Panc1 (cell line): ENCODE data around the gene SHOC2. TPM values are rescaled to one million over a fixed set of nuclear protein-coding genes. Genes with fewer than 3 reads are reported as not detected.

ENCODE experiments used
- ATAC-seq: fragments of 200-7000 bp; cut with Tn5 transposase; 2 replicates; pipeline ENCODE4 v1.9.1; 2020; ENCODE audit warnings: mild to moderate bottlenecking, moderate library complexity
- BruUV-seq: library from RNA; stranded (reverse); fragments of 400-500 nt; replicated peaks from 2 replicates; lab custom pipeline; 2021; lab: Mats Ljungman, UMichigan
- CTCF ChIA-PET: fragments of 300-600 bp; sonication (Branson Sonifier 250); formaldehyde crosslinking; loops from one replicate; lab custom pipeline; 2022; ENCODE audit warnings: antibody characterized with exemption; lab: Charles Lee
- POLR2A ChIA-PET: fragments of 300-600 bp; sonication (Branson Sonifier 250); formaldehyde crosslinking; loops from one replicate; lab custom pipeline; 2022; ENCODE audit warnings: antibody characterized with exemption; lab: Charles Lee
- DNase-seq: peaks from one replicate; pipeline ENCODE4 v3.0.0-alpha.2; 2010; ENCODE audit warnings: low read depth, low spot score
- H3K27ac ChIP-seq: 2 replicates; pipeline ENCODE4 v1.5.1; 2011; ENCODE audit warnings: mild to moderate bottlenecking, low read length, inconsistent platforms
- H3K27me3 ChIP-seq: fragments of 200-500 bp; sonication (Bioruptor generic); 2 replicates; pipeline ENCODE4 v1.6.0; 2014; ENCODE audit warnings: low read length, inconsistent platforms; ENCODE audit not compliant: control insufficient read depth, insufficient read depth
- H3K36me3 ChIP-seq: fragments of 200-500 bp; sonication (Bioruptor generic); 2 replicates; pipeline ENCODE4 v1.5.1; 2014; ENCODE audit warnings: inconsistent platforms, mild to moderate bottlenecking, low read length, moderate library complexity; ENCODE audit not compliant: control insufficient read depth, insufficient read depth
- H3K4me1 ChIP-seq: 2 replicates; pipeline ENCODE4 v1.5.1; 2011; ENCODE audit warnings: inconsistent platforms, mild to moderate bottlenecking, low read length, moderate library complexity; ENCODE audit not compliant: control insufficient read depth, insufficient read depth
- H3K4me3 ChIP-seq, 2 experiments: 2 replicates each; pipeline ENCODE4 v1.5.1; 2011 to 2012; ENCODE audit warnings: low read depth in 2 of 2, low read length in 2 of 2, mild to moderate bottlenecking in 2 of 2, inconsistent platforms in 1 of 2, moderate library complexity in 1 of 2
- H3K9me3 ChIP-seq: fragments of 200-500 bp; sonication (Bioruptor generic); 2 replicates; pipeline ENCODE4 v1.5.1; 2014; ENCODE audit warnings: low read depth, mild to moderate bottlenecking, inconsistent platforms, low read length, moderate library complexity; ENCODE audit not compliant: control insufficient read depth, insufficient read depth
- POLR2AphosphoS5 ChIP-seq: IDR thresholded peaks from 2 replicates; pipeline ENCODE4 v1.6.1; 2012; ENCODE audit warnings: mild to moderate bottlenecking, low read depth, low read length, moderate library complexity
- SIN3A ChIP-seq: IDR thresholded peaks from 2 replicates; pipeline ENCODE4 v1.6.1; 2012; ENCODE audit warnings: low read depth, mild to moderate bottlenecking, low read length, moderate library complexity, borderline replicate concordance; ENCODE audit not compliant: insufficient read depth
- TCF7L2 ChIP-seq: IDR thresholded peaks from 2 replicates; pipeline ENCODE4 v1.6.1; 2011; ENCODE audit warnings: mild to moderate bottlenecking, low read depth, low read length, inconsistent platforms
- in situ Hi-C: cut with HindIII; loops from 2 replicates; pipeline ENCODE4 v1.10.0; 2016; ENCODE audit warnings: low sequenced_read_pairs, low pct_unique_long_range_greater_than_20kb
- intact Hi-C: fragments of 100-400 bp; cut with micrococcal nuclease; formaldehyde crosslinking; loops from one replicate; pipeline ENCODE4 v1.10.0; 2022; ENCODE audit not compliant: unreplicated experiment
- total RNA-seq: library from RNA; stranded (reverse); gene quantifications from one replicate; pipeline ENCODE4 v1.2.1, GENCODE V29; 2021; ENCODE audit not compliant: unreplicated experiment
- TF ChIP-seq, protein P1 (sequence below): fragments of 450-650 bp; IDR thresholded peaks from 2 replicates; pipeline ENCODE4 v1.5.1; 2017; ENCODE audit warnings: mild to moderate bottlenecking
- TF ChIP-seq, protein P2 (sequence below), 2 experiments: IDR thresholded peaks; 2 replicates each; pipeline ENCODE4 v1.6.1; 2011 to 2012; ENCODE audit warnings: low read depth in 2 of 2, control low read depth in 1 of 2, low read length in 1 of 2, mild to moderate bottlenecking in 1 of 2, moderate library complexity in 1 of 2; ENCODE audit not compliant: insufficient read depth in 1 of 2

Gene SHOC2
- total RNA-seq, 1 experiment from 2014 or later, result 56.6 TPM

DNA sequence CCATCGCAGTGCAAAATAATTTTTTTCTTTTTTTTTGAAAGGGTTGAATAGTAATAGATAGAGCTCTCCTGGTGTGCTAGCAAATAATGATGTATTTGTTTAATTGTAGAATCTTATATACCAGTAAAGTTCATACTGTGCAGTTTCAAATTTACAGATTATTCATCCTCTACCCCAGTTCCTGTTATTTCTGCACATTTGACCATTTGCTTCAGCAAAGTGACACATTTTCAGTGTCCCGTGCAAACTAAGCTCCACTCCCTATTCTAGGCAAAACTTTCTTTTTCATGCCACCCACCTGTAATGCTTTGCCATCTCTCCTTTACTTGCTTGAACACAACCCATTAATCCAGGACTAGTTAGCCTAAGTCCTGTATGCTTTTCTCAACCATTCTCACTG, 43.0 kb downstream of the SHOC2 start:
- Histone ChIP-seq H3K27ac (no peak overlapping the region), H3K4me3 (no peak overlapping the region), H3K9me3 (no peaks in the 10 kb centered on the region), H3K4me1 (peaks cover 8% of the 10 kb centered on the region; the same call in 1 of the 2 replicates), H3K27me3 (no peaks in the 10 kb centered on the region), H3K36me3 (no peaks in the 10 kb centered on the region; the same call in 1 of the 2 replicates)
- DNase-seq, result no peak
- no peak for ATAC-seq
- intact Hi-C loops (no loop called here), in situ Hi-C loops (no loop called here)
- no TSS peak for BruUV-seq
- ChIA-PET CTCF (no interaction called here), POLR2A (no interaction called here)
- TF ChIP-seq TCF7L2, result no peak

DNA sequence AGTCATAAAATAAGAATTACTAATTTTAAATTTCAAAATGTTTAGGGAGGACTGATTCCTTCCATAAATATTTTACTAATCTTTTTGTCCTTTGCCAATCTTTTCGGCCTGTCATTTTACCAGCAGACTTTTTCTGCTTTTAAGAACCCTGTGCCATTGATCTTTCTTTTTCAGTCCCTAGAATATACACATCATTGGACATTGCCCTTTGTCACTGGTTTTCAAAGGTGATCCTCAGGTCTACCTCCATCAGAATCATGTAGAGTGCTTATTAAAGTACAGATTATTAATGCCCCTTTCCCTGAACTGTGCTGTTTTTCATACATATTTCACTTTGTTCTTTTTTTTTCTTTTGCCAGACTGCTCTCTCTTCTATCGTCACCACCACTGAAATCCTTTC, 43.8 kb downstream of the SHOC2 start:
- no TSS peak for BruUV-seq
- ATAC-seq (no peak), DNase-seq (no peak)
- Histone ChIP-seq H3K9me3 (no peaks in the 10 kb centered on the region), H3K27me3 (no peaks in the 10 kb centered on the region), H3K4me3 (no peak overlapping the region), H3K4me1 (peaks cover 8% of the 10 kb centered on the region; the same call in 1 of the 2 replicates), H3K27ac (no peak overlapping the region), H3K36me3 (no peaks in the 10 kb centered on the region; the same call in 1 of the 2 replicates)
- ChIA-PET POLR2A (no interaction called here), CTCF (no interaction called here)
- intact Hi-C loops (no loop called here), in situ Hi-C loops (no loop called here)
- TF ChIP-seq POLR2AphosphoS5 (no peak), SIN3A (no peak), TCF7L2 (no peak)
- TF ChIP-seq, protein P1, sequence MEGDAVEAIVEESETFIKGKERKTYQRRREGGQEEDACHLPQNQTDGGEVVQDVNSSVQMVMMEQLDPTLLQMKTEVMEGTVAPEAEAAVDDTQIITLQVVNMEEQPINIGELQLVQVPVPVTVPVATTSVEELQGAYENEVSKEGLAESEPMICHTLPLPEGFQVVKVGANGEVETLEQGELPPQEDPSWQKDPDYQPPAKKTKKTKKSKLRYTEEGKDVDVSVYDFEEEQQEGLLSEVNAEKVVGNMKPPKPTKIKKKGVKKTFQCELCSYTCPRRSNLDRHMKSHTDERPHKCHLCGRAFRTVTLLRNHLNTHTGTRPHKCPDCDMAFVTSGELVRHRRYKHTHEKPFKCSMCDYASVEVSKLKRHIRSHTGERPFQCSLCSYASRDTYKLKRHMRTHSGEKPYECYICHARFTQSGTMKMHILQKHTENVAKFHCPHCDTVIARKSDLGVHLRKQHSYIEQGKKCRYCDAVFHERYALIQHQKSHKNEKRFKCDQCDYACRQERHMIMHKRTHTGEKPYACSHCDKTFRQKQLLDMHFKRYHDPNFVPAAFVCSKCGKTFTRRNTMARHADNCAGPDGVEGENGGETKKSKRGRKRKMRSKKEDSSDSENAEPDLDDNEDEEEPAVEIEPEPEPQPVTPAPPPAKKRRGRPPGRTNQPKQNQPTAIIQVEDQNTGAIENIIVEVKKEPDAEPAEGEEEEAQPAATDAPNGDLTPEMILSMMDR, result no peak
- TF ChIP-seq, protein P2, sequence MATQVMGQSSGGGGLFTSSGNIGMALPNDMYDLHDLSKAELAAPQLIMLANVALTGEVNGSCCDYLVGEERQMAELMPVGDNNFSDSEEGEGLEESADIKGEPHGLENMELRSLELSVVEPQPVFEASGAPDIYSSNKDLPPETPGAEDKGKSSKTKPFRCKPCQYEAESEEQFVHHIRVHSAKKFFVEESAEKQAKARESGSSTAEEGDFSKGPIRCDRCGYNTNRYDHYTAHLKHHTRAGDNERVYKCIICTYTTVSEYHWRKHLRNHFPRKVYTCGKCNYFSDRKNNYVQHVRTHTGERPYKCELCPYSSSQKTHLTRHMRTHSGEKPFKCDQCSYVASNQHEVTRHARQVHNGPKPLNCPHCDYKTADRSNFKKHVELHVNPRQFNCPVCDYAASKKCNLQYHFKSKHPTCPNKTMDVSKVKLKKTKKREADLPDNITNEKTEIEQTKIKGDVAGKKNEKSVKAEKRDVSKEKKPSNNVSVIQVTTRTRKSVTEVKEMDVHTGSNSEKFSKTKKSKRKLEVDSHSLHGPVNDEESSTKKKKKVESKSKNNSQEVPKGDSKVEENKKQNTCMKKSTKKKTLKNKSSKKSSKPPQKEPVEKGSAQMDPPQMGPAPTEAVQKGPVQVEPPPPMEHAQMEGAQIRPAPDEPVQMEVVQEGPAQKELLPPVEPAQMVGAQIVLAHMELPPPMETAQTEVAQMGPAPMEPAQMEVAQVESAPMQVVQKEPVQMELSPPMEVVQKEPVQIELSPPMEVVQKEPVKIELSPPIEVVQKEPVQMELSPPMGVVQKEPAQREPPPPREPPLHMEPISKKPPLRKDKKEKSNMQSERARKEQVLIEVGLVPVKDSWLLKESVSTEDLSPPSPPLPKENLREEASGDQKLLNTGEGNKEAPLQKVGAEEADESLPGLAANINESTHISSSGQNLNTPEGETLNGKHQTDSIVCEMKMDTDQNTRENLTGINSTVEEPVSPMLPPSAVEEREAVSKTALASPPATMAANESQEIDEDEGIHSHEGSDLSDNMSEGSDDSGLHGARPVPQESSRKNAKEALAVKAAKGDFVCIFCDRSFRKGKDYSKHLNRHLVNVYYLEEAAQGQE (IDR thresholded peaks at IDR 0.05; ENCODE audit: insufficient read depth in 1 of 2, low read depth in 2 of 2, low read length in 1 of 2), result no peak

DNA sequence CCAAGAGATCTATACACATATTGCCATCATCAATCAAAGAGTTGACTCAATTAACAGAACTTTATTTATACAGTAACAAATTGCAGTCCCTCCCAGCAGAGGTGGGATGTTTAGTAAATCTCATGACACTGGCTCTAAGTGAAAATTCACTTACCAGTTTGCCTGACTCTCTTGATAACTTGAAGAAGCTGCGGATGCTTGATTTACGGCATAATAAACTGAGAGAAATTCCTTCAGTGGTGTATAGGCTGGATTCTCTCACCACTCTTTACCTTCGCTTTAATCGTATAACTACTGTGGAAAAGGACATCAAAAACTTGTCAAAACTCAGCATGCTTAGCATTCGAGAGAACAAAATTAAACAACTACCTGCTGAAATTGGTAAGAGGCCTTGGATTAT, 45.3 kb downstream of the SHOC2 start:
- intact Hi-C loops (no loop called here), in situ Hi-C loops (no loop called here)
- CTCF ChIA-PET, result no interaction called here
- DNase-seq, result no peak
- Histone ChIP-seq H3K36me3 (no peaks in the 10 kb centered on the region; the same call in 1 of the 2 replicates), H3K4me3 (no peak overlapping the region), H3K27me3 (no peaks in the 10 kb centered on the region), H3K9me3 (no peaks in the 10 kb centered on the region), H3K27ac (no peak overlapping the region; the same call in 1 of the 2 replicates), H3K4me1 (peaks cover 3% of the 10 kb centered on the region; the same call in 1 of the 2 replicates)
- TF ChIP-seq, protein P1, result no peak
- TF ChIP-seq SIN3A (no peak), POLR2AphosphoS5 (no peak), TCF7L2 (no peak)
- TF ChIP-seq, protein P2 (IDR thresholded peaks at IDR 0.05; ENCODE audit: insufficient read depth in 1 of 2, low read depth in 2 of 2, low read length in 1 of 2), result no peak
- POLR2A ChIA-PET, result no interaction called here
- ATAC-seq, result no peak
- no TSS peak for BruUV-seq
